GM12891 (cell line): ENCODE results near the gene C19orf73.
"Not testable (repeated sequence)": the region's sequence is repeated elsewhere in the genome, so short reads cannot be mapped to it uniquely, and the experiment has no call there.

Source experiments
- POLR2A ChIP-seq: IDR thresholded peaks from 2 replicates; pipeline ENCODE4 v1.6.1; 2011; ENCODE audit warnings: low read depth, low read length, control low read depth
- POLR2AphosphoS5 ChIP-seq: IDR thresholded peaks from 2 replicates; pipeline ENCODE4 v1.6.1; 2011; ENCODE audit warnings: low read depth, low read length, control low read depth
- TAF1 ChIP-seq: IDR thresholded peaks from 2 replicates; pipeline ENCODE4 v1.6.1; 2011; ENCODE audit warnings: low read depth, low read length, control low read depth

- not testable (repeated sequence) for TF ChIP-seq POLR2A, TAF1, POLR2AphosphoS5
Measured at GRCh38 chr19:49127225-49127624, 8.3 kb upstream of the C19orf73 start.
